T-cell (primary cell): Measurements from ENCODE around the gene SQSTM1. TPM values are rescaled to one million over a fixed set of nuclear protein-coding genes. Genes with fewer than 3 reads are reported as not detected.
A peak's percentile ranks its signal among the peaks of the same experiment; 100 is the strongest.

Source experiments
- ATAC-seq, 4 experiments: fragments of 200-7000 bp in 3 of 4; fragments of 150-1000 bp in 1 of 4; cut with Tn5 transposase; replicated peaks in 1 of 4; 1 replicate in 3 of 4; 2 replicates in 1 of 4; pipeline ENCODE4 v1.10.0; 2021; ENCODE audit warnings: moderate library complexity in 3 of 4, mild to moderate bottlenecking in 2 of 4, moderate number of reproducible peaks in 1 of 4
- CTCF ChIA-PET, 2 donors: fragments of 300-600 bp; sonication (Branson Sonifier 250); formaldehyde crosslinking; loops; one replicate each; lab custom pipeline; 2022; ENCODE audit warnings: antibody characterized with exemption in 2 of 2; lab: Charles Lee
- POLR2A ChIA-PET, 2 donors: fragments of 300-600 bp; sonication (Branson Sonifier 250); formaldehyde crosslinking; loops; one replicate each; lab custom pipeline; 2022; ENCODE audit warnings: antibody characterized with exemption in 2 of 2; lab: Charles Lee
- DNase-seq, 35 experiments: peaks; one replicate each; pipeline versions ENCODE4 v3.0.0 to v3.0.0-alpha.2; 2013 to 2023
- H3K27ac ChIP-seq: one replicate; pipeline ENCODE4 v1.5.1; 2013; ENCODE audit warnings: low read length
- H3K27me3 ChIP-seq, 2 experiments: replicated peaks in 1 of 2; 1 replicate in 1 of 2; 2 replicates in 1 of 2; pipeline versions ENCODE4 v1.6.1 to v1.7.0; 2013; ENCODE audit warnings: low read length in 1 of 2, mixed read lengths in 1 of 2; ENCODE audit not compliant: control insufficient read depth in 2 of 2, insufficient read depth in 2 of 2; ENCODE audit errors: extremely low read depth in 1 of 2
- H3K36me3 ChIP-seq, 2 donors: 1 replicate in 1 of 2; 2 replicates in 1 of 2; pipeline versions ENCODE4 v1.6.1 to v1.7.0; 2013; ENCODE audit warnings: low read length in 1 of 2; ENCODE audit not compliant: control insufficient read depth in 2 of 2, insufficient read depth in 1 of 2; ENCODE audit errors: extremely low read depth in 1 of 2
- H3K4me1 ChIP-seq, 2 experiments: 1 replicate in 1 of 2; 2 replicates in 1 of 2; pipeline versions ENCODE4 v1.6.1 to v1.7.0; 2013; ENCODE audit warnings: low read length in 2 of 2, mixed read lengths in 1 of 2; ENCODE audit not compliant: insufficient read depth in 2 of 2, control insufficient read depth in 1 of 2; ENCODE audit errors: extremely low read depth in 1 of 2
- H3K4me3 ChIP-seq, 2 donors: 1 replicate in 1 of 2; 2 replicates in 1 of 2; pipeline versions ENCODE4 v1.5.1 to v1.7.0; 2013; ENCODE audit warnings: mild to moderate bottlenecking in 2 of 2, low read length in 1 of 2, moderate library complexity in 1 of 2; ENCODE audit not compliant: control insufficient read depth in 1 of 2; ENCODE audit errors: extremely low read depth in 1 of 2
- H3K9me3 ChIP-seq: 2 replicates; pipeline ENCODE4 v1.7.0; 2013
- H3K27ac Mint-ChIP-seq, 2 donors: one replicate each; pipeline ENCODE4 v1.8.0; 2020 to 2021; ENCODE audit warnings: mild to moderate bottlenecking in 2 of 2, mixed read lengths in 2 of 2
- H3K27me3 Mint-ChIP-seq, 2 donors: one replicate each; pipeline ENCODE4 v1.8.0; 2021 to 2022; ENCODE audit warnings: mixed read lengths in 2 of 2
- H3K36me3 Mint-ChIP-seq: one replicate; pipeline ENCODE4 v1.8.0; 2021; ENCODE audit warnings: mixed read lengths
- H3K4me1 Mint-ChIP-seq, 3 donors: one replicate each; pipeline ENCODE4 v1.8.0; 2020 to 2022; ENCODE audit warnings: mixed read lengths in 3 of 3, mild to moderate bottlenecking in 1 of 3
- H3K4me3 Mint-ChIP-seq, 3 donors: one replicate each; pipeline ENCODE4 v1.8.0; 2020 to 2022; ENCODE audit warnings: mild to moderate bottlenecking in 3 of 3, mixed read lengths in 3 of 3, moderate library complexity in 3 of 3
- H3K9me3 Mint-ChIP-seq, 3 donors: one replicate each; pipeline ENCODE4 v1.8.0; 2020 to 2022; ENCODE audit warnings: mixed read lengths in 3 of 3
- WGBS: methylation state at CpG from one replicate; pipeline ENCODE4 v1.1.5; 2013; ENCODE audit warnings: missing lambda C conversion rate; ENCODE audit not compliant: insufficient coverage; 5-methylcytosine and 5-hydroxymethylcytosine counted together
- total RNA-seq, 35 experiments: library from RNA in 6 of 35; stranded (reverse) in 6 of 35; fragments of 120-200 nt in 1 of 35; gene quantifications; one replicate each; pipeline versions ENCODE4 v1.2.1 to v1.2.4 and lab custom pipeline; 2013 to 2026

SQSTM1 gene
- 100 to 1,000 TPM; 220 to 327 (median 280) TPM for total RNA-seq
- total RNA-seq (2013), result 135 TPM
- 152 to 598 (median 339) reads per million in 29 experiments for total RNA-seq (lab: John Stamatoyannopoulos, UW)

DNA sequence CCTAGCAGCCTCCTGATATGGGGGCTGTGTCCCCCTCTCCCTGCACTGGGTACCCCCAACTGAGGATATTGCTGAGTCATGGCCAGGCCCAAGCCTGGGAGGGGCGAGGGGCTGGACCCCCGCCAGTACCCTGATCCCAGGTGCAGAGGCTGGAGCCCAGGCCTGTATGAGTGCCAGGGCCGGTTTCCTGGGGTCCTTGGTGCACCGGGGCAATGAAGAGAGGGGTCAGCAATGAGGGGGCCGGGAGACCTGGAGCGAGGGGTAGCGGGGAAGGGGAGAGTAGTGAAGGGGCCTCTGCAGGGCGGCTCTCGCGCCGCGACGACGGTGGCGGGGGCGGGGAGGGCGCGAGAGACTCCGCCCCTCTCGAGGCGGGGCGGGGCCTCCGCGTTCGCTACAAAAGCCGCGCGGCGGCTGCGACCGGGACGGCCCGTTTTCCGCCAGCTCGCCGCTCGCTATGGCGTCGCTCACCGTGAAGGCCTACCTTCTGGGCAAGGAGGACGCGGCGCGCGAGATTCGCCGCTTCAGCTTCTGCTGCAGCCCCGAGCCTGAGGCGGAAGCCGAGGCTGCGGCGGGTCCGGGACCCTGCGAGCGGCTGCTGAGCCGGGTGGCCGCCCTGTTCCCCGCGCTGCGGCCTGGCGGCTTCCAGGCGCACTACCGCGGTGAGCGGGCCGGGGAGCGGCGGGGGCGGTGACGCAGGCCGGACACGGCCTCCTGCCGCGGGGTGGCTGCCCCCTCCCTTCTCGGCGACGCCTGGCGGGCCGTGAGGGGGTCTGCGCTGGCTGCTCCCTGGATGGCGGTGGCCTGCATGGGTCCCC is at the start of gene SQSTM1:
TSS of gene SQSTM1 (plus strand) at position 423 of the 815 bp plus-strand sequence. CDS start at position 455, 32 bp downstream.
- under 1% methylated on average over 77 of the region's 81 CpGs for WGBS
- Histone ChIP-seq H3K36me3 (peaks cover 0 to 31% of the 10 kb centered on the region in 2 donors), H3K27me3 (peaks cover 0 to 21% of the 10 kb centered on the region in 2 experiments), H3K4me3 (peak within 1 kb of the TSS; percentile 90), H3K4me1 (peaks cover 7 to 70% of the 10 kb centered on the region in 2 experiments), H3K27ac (peak within 1 kb of the TSS; percentile 98), H3K9me3 (no peaks in the 10 kb centered on the region)
- H3K9me3 Mint-ChIP-seq, result no peaks in the 10 kb centered on the region
- peak within 1 kb of the TSS; percentile 94 to 96 for H3K27ac Mint-ChIP-seq
- DNase-seq (peak; percentile 48 to 91 (median 75)), ATAC-seq (peak; percentile 58 to 72 (median 70))
- no peaks in the 10 kb centered on the region for H3K27me3 Mint-ChIP-seq
- POLR2A ChIA-PET, result interaction anchor here in 1 of 2 donors (0.9 to 1.6 kb wide), 2 partner anchors 9 to 16 kb away, joined by 3 to 6 read pairs; no protein-coding TSS in a partner anchor
- CTCF ChIA-PET, result interaction anchor here in 1 of 2 donors (0.7 to 1.0 kb wide), 2 partner anchors 10 to 18 kb away, joined by 3 read pairs; no protein-coding TSS in a partner anchor
- H3K4me3 Mint-ChIP-seq, result peak within 1 kb of the TSS; percentile 94 to 95 (median 94)
- H3K4me1 Mint-ChIP-seq, result peaks cover 50 to 64% (median 50%) of the 10 kb centered on the region in 3 donors
- peaks cover 18% of the 10 kb centered on the region for H3K36me3 Mint-ChIP-seq

DNA sequence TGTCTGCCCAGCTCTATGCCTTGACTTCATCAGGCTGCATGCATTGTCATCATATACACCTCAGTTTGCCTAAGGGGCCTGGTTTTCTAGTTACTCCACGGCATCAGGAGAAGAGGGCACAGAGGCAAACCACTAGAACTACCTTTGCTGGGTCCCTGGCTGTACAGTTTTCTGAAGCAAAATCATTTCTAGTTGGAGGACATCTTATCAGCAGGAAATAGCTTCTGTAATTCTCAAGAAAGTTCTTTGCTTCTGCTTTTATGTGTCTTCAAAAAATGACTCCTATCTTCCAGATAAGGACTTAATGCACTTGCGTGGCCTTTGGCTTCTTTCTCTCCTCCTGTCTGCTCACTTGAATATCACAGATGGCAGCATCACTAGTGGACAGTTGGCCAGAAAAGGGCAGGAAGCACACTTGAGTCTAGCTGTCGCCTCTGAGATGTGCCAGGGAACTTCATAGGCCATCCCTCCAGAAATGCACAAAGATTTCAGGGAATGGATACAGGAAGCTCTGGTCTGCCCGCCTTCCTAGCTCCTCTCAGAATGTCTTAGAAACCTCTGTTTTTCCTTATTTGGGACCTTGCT is 49.3 kb upstream of the SQSTM1 start:
- Mint-ChIP-seq H3K27me3 (no peaks in the 10 kb centered on the region), H3K27ac (no peak overlapping the region), H3K9me3 (no peaks in the 10 kb centered on the region), H3K4me3 (no peak overlapping the region), H3K36me3 (peaks cover 70% of the 10 kb centered on the region), H3K4me1 (peaks cover 0 to 10% (median 2%) of the 10 kb centered on the region in 3 donors)
- POLR2A ChIA-PET, result interaction anchor here in 1 of 2 donors (0.6 kb wide), 1 partner anchor 163 kb away, joined by 3 read pairs; no protein-coding TSS in a partner anchor
- Histone ChIP-seq H3K36me3 (peaks cover 27 to 87% of the 10 kb centered on the region in 2 donors), H3K4me1 (peaks cover 0 to 2% of the 10 kb centered on the region in 2 experiments), H3K27ac (no peak overlapping the region), H3K9me3 (no peaks in the 10 kb centered on the region), H3K4me3 (no peak overlapping the region), H3K27me3 (no peaks in the 10 kb centered on the region)
- WGBS, result 87% methylated on average over 4 of the region's 4 CpGs
- DNase-seq, result no peak
- CTCF ChIA-PET, result no interaction called here
- ATAC-seq, result no peak

GRCh38 chr5:179772351-179772750 is 48.4 kb upstream of the SQSTM1 start:
- Mint-ChIP-seq H3K9me3 (no peaks in the 10 kb centered on the region), H3K4me1 (peaks cover 0 to 4% (median 0%) of the 10 kb centered on the region in 3 donors), H3K27ac (no peak overlapping the region), H3K4me3 (no peak overlapping the region), H3K27me3 (no peaks in the 10 kb centered on the region), H3K36me3 (peaks cover 65% of the 10 kb centered on the region)
- H3K27ac ChIP-seq, result no peak overlapping the region
- H3K4me1 ChIP-seq, result no peaks in the 10 kb centered on the region
- no peak for ATAC-seq
- no peak overlapping the region for H3K4me3 ChIP-seq
- DNase-seq, result no peak
- WGBS, result no CpG with 5 or more reads among the region's 6 CpGs
- no peaks in the 10 kb centered on the region for H3K9me3 ChIP-seq
- ChIA-PET POLR2A (no interaction called here), CTCF (no interaction called here)
- no peaks in the 10 kb centered on the region for H3K27me3 ChIP-seq
- peaks cover 27 to 85% of the 10 kb centered on the region in 2 donors for H3K36me3 ChIP-seq

DNA sequence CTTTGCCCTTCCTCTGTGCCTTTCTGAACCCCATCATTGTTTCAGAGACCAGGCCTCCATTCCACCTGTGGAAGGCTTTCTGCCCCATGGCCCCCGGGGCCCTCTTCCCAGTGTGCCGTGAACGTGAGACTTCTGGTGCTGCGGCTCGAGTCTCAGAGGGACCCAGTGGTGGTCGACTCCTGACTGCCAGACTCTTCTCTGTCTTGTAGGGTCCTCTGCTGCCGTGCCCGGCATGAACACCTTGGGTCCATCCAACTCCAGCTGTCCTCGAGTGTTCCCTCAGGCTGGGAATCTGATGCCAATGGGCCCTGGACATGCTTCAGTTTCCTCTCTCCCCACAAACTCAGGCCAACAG is 47.0 kb upstream of the SQSTM1 start:
- Mint-ChIP-seq H3K9me3 (no peaks in the 10 kb centered on the region), H3K27me3 (no peaks in the 10 kb centered on the region), H3K27ac (no peak overlapping the region), H3K4me3 (no peak overlapping the region), H3K4me1 (no peaks in the 10 kb centered on the region), H3K36me3 (peaks cover 69% of the 10 kb centered on the region)
- Histone ChIP-seq H3K9me3 (no peaks in the 10 kb centered on the region), H3K27me3 (no peaks in the 10 kb centered on the region), H3K27ac (no peak overlapping the region), H3K36me3 (peaks cover 30 to 89% of the 10 kb centered on the region in 2 donors), H3K4me3 (no peak overlapping the region), H3K4me1 (no peaks in the 10 kb centered on the region)
- CTCF ChIA-PET, result no interaction called here
- no peak for ATAC-seq
- POLR2A ChIA-PET, result no interaction called here
- 96% methylated on average over 9 of the region's 9 CpGs for WGBS
- no peak for DNase-seq

DNA sequence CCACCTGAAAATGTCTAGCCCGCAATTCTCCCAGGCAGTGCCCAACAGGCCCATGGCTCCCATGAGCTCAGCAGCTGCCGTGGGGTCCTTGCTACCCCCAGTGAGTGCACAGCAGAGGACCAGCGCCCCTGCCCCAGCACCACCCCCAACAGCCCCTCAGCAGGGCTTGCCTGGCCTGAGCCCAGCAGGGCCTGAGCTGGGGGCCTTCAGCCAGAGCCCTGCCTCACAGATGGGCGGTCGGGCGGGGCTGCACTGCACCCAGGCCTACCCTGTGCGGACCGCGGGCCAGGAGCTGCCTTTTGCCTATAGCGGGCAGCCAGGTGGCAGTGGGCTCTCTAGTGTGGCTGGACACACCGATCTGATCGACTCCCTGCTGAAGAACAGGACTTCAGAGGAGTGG is 46.3 kb upstream of the SQSTM1 start:
- H3K9me3 Mint-ChIP-seq, result no peaks in the 10 kb centered on the region
- CTCF ChIA-PET, result interaction anchor here in 1 of 2 donors (0.5 kb wide), 1 partner anchor 81 kb away, joined by 3 read pairs; no protein-coding TSS in a partner anchor
- no peaks in the 10 kb centered on the region for H3K9me3 ChIP-seq
- no peak overlapping the region for H3K27ac Mint-ChIP-seq
- POLR2A ChIA-PET, result no interaction called here
- H3K27me3 ChIP-seq, result no peaks in the 10 kb centered on the region
- H3K4me3 ChIP-seq, result no peak overlapping the region
- no peak overlapping the region for H3K27ac ChIP-seq
- WGBS, result over 99% methylated on average over 10 of the region's 12 CpGs
- H3K4me1 Mint-ChIP-seq, result no peaks in the 10 kb centered on the region
- H3K4me1 ChIP-seq, result no peaks in the 10 kb centered on the region
- H3K4me3 Mint-ChIP-seq, result no peak overlapping the region
- DNase-seq (no peak), ATAC-seq (no peak)
- H3K36me3 ChIP-seq, result peaks cover 30 to 83% of the 10 kb centered on the region in 2 donors
- H3K27me3 Mint-ChIP-seq, result no peaks in the 10 kb centered on the region
- peaks cover 67% of the 10 kb centered on the region for H3K36me3 Mint-ChIP-seq

DNA sequence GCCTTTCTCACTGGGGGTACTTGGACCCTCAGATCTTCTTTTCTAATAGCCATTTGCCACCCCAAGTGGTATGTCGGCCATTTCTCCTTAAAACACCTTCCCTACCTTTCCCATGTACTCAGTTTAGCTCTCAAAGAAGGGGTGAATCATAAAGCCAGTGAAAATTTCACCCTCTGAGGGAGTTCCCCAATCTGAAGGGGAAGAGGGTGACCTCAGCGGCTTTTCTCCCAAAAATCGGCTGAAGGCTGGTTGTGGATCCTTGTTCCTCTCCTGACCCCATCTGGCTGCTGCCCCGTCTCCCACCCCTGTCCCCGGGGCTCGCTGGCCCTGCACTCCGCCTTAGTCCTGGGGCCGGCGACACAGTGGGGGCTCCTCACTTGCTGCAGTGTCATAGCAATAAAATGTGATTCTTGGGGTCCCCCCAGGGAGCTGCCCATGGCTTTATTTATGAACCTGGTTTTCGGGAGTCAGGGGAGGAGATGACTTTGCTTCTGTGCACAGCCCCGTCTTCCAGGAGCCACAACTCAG is 44.2 kb upstream of the SQSTM1 start:
- DNase-seq (no peak), ATAC-seq (no peak)
- Mint-ChIP-seq H3K27me3 (no peaks in the 10 kb centered on the region), H3K4me3 (no peak overlapping the region), H3K4me1 (no peaks in the 10 kb centered on the region), H3K9me3 (no peaks in the 10 kb centered on the region), H3K27ac (no peak overlapping the region), H3K36me3 (peaks cover 57% of the 10 kb centered on the region)
- Histone ChIP-seq H3K4me3 (no peak overlapping the region), H3K36me3 (peaks cover 30 to 71% of the 10 kb centered on the region in 2 donors), H3K9me3 (no peaks in the 10 kb centered on the region), H3K4me1 (no peaks in the 10 kb centered on the region), H3K27ac (no peak overlapping the region), H3K27me3 (no peaks in the 10 kb centered on the region)
- ChIA-PET POLR2A (no interaction called here), CTCF (interaction anchor here in 1 of 2 donors (0.6 to 1.6 kb wide), 2 partner anchors 14 to 114 kb away, joined by 3 to 4 read pairs; no protein-coding TSS in a partner anchor)
- 99% methylated on average over 8 of the region's 11 CpGs for WGBS
